Spleen (tissue), 7 donors: ENCODE results near the gene PTCH1.

Source experiments
- CTCF ChIP-seq, 11 experiments: fragments of 200-600 bp in 7 of 11; fragments of 450-650 bp in 4 of 11; sonication (generic) in 4 of 11; IDR thresholded peaks in 8 of 11; conservative IDR thresholded peaks in 3 of 11; 1 replicate in 7 of 11; 2 replicates in 4 of 11; pipeline versions ENCODE4 v1.4.0 to v1.8.0; 2016 to 2021; ENCODE audit warnings: antibody characterized with exemption in 11 of 11, inconsistent platforms in 4 of 11, mild to moderate bottlenecking in 1 of 11
- POLR2A ChIP-seq, 3 donors: fragments of 450-650 bp; IDR thresholded peaks; one replicate each; pipeline ENCODE4 v1.5.1; 2017; ENCODE audit warnings: antibody characterized with exemption in 3 of 3, mild to moderate bottlenecking in 1 of 3
- POLR2AphosphoS5 ChIP-seq, 3 donors: sonication (generic); formaldehyde crosslinking; IDR thresholded peaks; one replicate each; pipeline ENCODE4 v1.5.1; 2017; ENCODE audit warnings: antibody characterized with exemption in 3 of 3
- donor health status: DM: no; HTN: no; CAD: no; lungs with moderate emphysema.
- donor health status: DM: no; HTN: no; CAD: no.
- donor health status: DM: no; HTN: no; CAD: no.

DNA sequence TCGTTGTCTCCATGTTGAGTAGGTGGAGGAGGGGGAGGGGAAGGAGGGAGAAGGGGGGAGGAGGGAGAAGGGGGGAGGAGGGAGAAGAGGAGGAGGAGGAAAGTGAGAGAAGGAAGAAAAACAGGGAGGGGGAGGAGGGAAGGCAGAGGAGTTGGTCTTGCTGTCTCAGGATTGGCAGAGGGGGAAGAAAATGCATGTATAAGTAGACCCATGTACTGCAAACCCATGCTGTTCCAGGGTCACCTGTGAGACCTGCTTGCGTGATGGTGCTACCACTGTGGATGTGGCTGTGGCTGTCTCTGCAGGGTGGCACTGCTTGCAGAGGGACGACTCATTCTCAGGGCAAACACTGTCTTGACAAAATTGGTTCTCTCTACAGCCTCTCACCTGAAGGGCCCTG is 76.3 kb downstream of the PTCH1 start:
- TF ChIP-seq CTCF (IDR thresholded peaks at IDR 0.05 in 8 of 11, conservative IDR thresholded peaks at IDR 0.05 in 3 of 11) (no peak), POLR2A (IDR thresholded peaks at IDR 0.05) (no peak), POLR2AphosphoS5 (IDR thresholded peaks at IDR 0.05) (no peak)
